Measurements from ENCODE around the gene TMEM143.

- TF ChIP-seq CTCF (IDR thresholded peaks at IDR 0.05; ENCODE audit: low read depth, low read length, missing input control) = no peak
- TF ChIP-seq HNF4G (IDR thresholded peaks at IDR 0.05) = no peak
- no peak for TF ChIP-seq GABPA (IDR thresholded peaks at IDR 0.05 in 1 of 2, conservative IDR thresholded peaks at IDR 0.05 in 1 of 2)
- no peak for TF ChIP-seq ATF3 (IDR thresholded peaks at IDR 0.05)
- TF ChIP-seq RAD21 (IDR thresholded peaks at IDR 0.05) = no peak
- no peak for TF ChIP-seq YY1 (IDR thresholded peaks at IDR 0.05)
Measured at GRCh38 chr19:48382286-48382685, 18.5 kb upstream of the TMEM143 start.
